ENCODE measurements around the gene VDR.
A peak's percentile ranks its signal among the peaks of the same experiment; 100 is the strongest.

VDR gene

DNA sequence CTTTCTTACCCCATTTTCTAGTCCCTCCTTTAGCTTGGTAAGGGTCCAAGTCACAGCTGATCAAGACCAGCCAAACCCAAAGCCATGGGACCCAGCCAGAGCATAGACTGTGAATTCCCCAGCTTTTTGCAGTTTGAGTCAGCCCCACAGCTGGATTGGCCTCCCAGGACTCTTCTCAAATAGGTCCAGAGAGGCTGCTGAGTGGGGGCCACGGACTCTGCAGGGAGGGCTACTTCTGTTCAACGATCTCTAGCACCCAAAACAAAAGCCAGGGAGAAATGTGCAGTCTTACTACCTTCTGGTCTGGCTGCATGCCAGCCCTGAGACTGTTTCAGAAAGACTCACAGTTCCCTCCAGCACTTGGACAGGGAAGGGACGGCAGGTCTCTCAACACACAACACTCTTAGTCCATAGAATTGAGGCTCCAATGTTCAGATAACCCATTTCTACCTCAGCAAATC lies 1.6 kb downstream of the VDR start:
- Histone ChIP-seq H3K79me2 (ENCODE audit: control insufficient read depth, insufficient read depth, low read length, unreplicated experiment) (peaks cover 22% of the 10 kb centered on the region), H3K27me3 (ENCODE audit: insufficient read depth, low read length) (peaks cover 26% of the 10 kb centered on the region), H3K27ac (ENCODE audit: low read depth, low read length) (peak overlapping the region; percentile 31), H3K4me3 (ENCODE audit: low read depth, low read length) (peak overlapping the region; percentile 85), H3K36me3 (ENCODE audit: insufficient read depth, low read length) (no peaks in the 10 kb centered on the region), H3K4me1 (ENCODE audit: control insufficient read depth, insufficient read depth, low read length, unreplicated experiment) (peaks cover 25% of the 10 kb centered on the region), H2AFZ (ENCODE audit: low read length, unreplicated experiment) (no peak overlapping the region)

DNA sequence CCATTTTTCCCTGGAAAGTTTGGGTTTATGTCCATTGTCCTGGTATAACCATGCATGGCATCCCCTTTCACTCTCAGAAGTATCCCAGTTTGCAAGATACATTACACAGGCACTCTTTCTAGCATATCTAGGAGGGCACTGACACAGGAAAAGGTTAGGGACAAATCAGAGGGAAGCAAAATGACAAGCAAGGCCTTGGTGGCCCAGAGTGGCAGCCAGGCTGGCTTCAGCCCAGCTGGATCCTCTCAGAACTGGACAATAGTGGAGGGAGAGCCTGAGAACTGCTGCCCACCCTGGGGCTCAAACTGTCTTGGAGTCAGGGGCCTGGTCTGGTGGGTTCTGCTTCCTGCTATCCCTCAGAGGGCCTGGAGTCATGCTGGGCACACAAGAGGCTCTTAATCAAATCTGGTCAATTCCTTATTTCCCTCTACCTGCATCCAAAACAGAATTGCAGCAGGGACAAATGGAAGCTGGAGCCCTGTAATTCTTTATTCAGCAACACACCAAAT lies 2.6 kb downstream of the VDR start:
- no peak overlapping the region for H3K4me3 ChIP-seq (ENCODE audit: low read depth, low read length)
- peaks cover 25% of the 10 kb centered on the region for H3K4me1 ChIP-seq (ENCODE audit: control insufficient read depth, insufficient read depth, low read length, unreplicated experiment)

DNA sequence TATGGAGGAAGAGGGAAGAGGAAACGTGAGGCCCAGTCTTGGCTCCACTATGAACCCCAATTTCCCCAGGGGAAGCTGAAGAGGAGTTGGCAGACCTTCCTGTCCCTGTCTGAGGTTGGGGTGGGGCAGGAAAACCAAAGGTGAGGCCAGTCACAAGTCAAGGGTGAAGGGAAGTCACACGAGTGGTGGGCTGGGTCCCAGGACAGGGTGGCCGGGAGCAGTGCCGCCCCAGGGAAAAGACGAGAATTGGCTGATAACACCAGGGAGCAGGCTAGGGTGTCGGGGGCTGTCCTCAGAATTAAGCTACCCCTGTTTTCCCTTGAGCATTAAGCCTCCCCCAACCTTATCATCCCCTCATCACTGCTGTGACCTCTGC lies 3.1 kb downstream of the VDR start:
- Histone ChIP-seq H3K27ac (ENCODE audit: low read depth, low read length) (no peak overlapping the region), H3K36me3 (ENCODE audit: insufficient read depth, low read length) (no peaks in the 10 kb centered on the region), H3K4me3 (ENCODE audit: low read depth, low read length) (no peak overlapping the region), H2AFZ (ENCODE audit: low read length, unreplicated experiment) (no peak overlapping the region), H3K79me2 (ENCODE audit: control insufficient read depth, insufficient read depth, low read length, unreplicated experiment) (peaks cover 22% of the 10 kb centered on the region), H3K27me3 (ENCODE audit: insufficient read depth, low read length) (peaks cover 17% of the 10 kb centered on the region), H3K4me1 (ENCODE audit: control insufficient read depth, insufficient read depth, low read length, unreplicated experiment) (peaks cover 25% of the 10 kb centered on the region)

More for the DNA sequence above, 2.6 kb downstream of the VDR start:
- H3K27ac ChIP-seq (ENCODE audit: low read depth, low read length), result no peak overlapping the region
- peaks cover 22% of the 10 kb centered on the region for H3K79me2 ChIP-seq (ENCODE audit: control insufficient read depth, insufficient read depth, low read length, unreplicated experiment)
- peaks cover 22% of the 10 kb centered on the region for H3K27me3 ChIP-seq (ENCODE audit: insufficient read depth, low read length)
- H3K36me3 ChIP-seq (ENCODE audit: insufficient read depth, low read length), result no peaks in the 10 kb centered on the region
- no peak overlapping the region for H2AFZ ChIP-seq (ENCODE audit: low read length, unreplicated experiment)

DNA sequence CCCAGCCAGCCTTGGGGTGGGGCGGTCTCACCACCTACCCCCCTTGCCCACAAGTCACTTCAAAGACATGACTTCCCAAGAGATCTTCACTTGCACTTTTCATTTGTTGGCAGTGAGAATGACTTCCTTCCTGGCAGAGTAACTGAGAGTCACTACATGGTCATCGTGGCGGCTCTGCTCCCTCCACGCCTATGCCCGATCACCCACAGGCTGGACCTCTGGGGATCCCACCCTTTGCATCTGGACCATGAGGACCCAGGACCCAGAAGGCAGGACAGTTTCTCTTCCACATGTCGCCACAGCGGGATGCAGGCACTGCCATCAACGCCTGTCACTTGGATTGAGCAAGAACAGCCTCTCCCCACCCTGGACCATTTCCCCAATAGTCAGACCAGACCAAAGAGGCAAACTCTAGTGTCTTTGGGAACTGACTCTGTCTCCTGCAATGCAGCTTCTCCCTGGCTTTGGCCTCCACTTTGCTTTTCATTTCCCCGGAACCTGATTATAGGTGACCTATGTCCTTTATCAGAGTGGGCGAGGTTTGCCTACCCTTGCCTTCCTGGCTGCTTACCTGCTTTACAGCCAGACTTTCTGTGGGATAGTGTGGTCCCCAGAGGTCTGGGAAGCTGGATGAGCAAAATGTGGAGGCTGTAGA lies 3.6 kb downstream of the VDR start:
- Histone ChIP-seq H3K27me3 (ENCODE audit: insufficient read depth, low read length) (peaks cover 12% of the 10 kb centered on the region), H3K4me3 (ENCODE audit: low read depth, low read length) (no peak overlapping the region), H3K27ac (ENCODE audit: low read depth, low read length) (no peak overlapping the region), H2AFZ (ENCODE audit: low read length, unreplicated experiment) (no peak overlapping the region), H3K79me2 (ENCODE audit: control insufficient read depth, insufficient read depth, low read length, unreplicated experiment) (peaks cover 22% of the 10 kb centered on the region), H3K4me1 (ENCODE audit: control insufficient read depth, insufficient read depth, low read length, unreplicated experiment) (peaks cover 25% of the 10 kb centered on the region), H3K36me3 (ENCODE audit: insufficient read depth, low read length) (no peaks in the 10 kb centered on the region)

DNA sequence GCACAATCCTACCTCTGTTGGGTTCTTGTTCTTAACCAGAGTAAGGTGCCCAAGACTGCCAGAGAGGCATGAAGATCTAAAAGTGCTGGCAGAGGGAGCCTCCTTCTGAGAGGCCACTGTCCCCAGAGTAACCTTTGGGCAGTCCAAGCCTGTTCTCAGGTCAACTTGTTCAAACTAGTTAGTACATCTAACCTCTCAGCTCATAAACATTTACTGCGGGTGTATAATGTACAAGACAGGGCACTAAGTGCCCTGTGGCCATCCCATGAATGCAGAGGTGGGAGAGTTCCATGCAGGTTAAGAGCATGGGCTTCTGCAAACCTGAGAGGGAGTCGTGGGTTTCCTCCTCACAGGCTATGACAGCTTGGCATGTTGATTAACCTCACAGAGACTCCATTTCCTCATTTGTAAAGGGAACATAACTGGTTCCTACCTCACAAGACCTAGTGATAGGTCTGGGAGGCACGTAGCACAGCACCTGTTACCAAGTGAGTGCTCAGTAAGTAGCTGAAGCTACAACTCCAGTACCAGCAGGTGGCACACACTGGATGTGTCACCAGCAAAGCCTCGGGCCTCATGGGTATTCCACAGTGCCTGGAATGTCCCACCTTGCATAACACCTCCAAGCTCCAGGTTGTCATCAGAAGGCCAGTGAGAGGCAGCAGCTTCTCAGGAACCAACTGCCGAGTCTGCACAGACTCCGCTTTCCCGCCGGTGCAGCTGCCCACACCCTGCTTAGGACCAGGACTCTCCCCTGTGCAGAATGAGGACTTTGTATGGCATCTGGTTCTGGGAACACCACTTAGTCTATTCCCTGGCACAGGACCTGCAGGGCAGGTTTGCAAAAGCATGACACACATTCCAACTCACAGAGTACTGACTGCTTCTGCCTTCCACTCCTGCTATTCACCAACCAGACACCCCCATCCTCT lies 4.4 kb downstream of the VDR start:
- H3K27me3 ChIP-seq (ENCODE audit: insufficient read depth, low read length), result peaks cover 4% of the 10 kb centered on the region; the same call in 1 of the 2 replicates
- no peak overlapping the region for H2AFZ ChIP-seq (ENCODE audit: low read length, unreplicated experiment)
- peaks cover 25% of the 10 kb centered on the region for H3K4me1 ChIP-seq (ENCODE audit: control insufficient read depth, insufficient read depth, low read length, unreplicated experiment)
- no peaks in the 10 kb centered on the region for H3K36me3 ChIP-seq (ENCODE audit: insufficient read depth, low read length)
- H3K79me2 ChIP-seq (ENCODE audit: control insufficient read depth, insufficient read depth, low read length, unreplicated experiment), result peaks cover 22% of the 10 kb centered on the region
- H3K27ac ChIP-seq (ENCODE audit: low read depth, low read length), result no peak overlapping the region
- no peak overlapping the region for H3K4me3 ChIP-seq (ENCODE audit: low read depth, low read length)

DNA sequence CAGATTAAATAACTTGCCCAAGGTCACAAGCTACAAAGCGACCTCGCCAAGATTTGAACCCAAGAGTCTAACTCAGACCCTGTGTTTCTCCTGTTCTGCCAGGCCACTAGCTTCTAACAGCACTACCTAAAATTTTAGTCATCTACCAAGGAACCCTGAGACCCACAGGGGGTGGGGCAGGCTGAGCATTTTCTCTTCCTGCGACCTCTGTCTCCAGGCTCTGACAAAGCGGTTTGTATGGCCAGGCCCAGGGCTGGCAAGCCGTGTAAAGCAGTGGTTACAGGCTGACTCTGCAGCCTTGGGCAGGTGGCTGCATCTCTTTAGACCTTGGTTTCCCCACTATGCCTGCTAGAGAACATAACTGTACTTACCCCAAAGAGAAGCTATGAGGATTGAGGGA lies 5.3 kb downstream of the VDR start:
- Histone ChIP-seq H3K4me3 (ENCODE audit: low read depth, low read length) (no peak overlapping the region), H3K79me2 (ENCODE audit: control insufficient read depth, insufficient read depth, low read length, unreplicated experiment) (peaks cover 22% of the 10 kb centered on the region), H2AFZ (ENCODE audit: low read length, unreplicated experiment) (no peak overlapping the region), H3K4me1 (ENCODE audit: control insufficient read depth, insufficient read depth, low read length, unreplicated experiment) (peaks cover 25% of the 10 kb centered on the region), H3K36me3 (ENCODE audit: insufficient read depth, low read length) (no peaks in the 10 kb centered on the region), H3K27ac (ENCODE audit: low read depth, low read length) (no peak overlapping the region), H3K27me3 (ENCODE audit: insufficient read depth, low read length) (no peaks in the 10 kb centered on the region)

DNA sequence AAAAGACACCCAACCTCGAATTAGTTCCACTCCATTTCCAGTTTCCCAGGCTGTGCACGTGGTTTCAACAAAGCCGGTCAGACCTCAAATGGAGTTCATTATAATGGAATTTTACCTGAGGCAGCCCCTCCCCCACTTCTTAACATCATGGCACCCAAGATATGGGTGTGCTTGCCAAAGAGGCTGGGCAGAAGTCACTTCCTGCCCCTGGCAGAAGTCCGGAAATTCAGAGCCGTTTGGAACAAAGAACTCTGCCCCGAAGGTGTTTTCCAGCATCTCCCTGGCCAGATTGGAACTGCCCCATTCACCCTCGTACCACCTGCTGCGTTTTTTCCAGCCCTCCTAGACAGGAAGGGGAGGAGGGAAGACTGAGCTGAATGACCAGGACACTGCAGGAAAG lies 8.2 kb downstream of the VDR start:
- Histone ChIP-seq H3K27me3 (ENCODE audit: insufficient read depth, low read length) (no peaks in the 10 kb centered on the region), H3K4me3 (ENCODE audit: low read depth, low read length) (no peak overlapping the region), H3K79me2 (ENCODE audit: control insufficient read depth, insufficient read depth, low read length, unreplicated experiment) (peaks cover 10% of the 10 kb centered on the region), H3K4me1 (ENCODE audit: control insufficient read depth, insufficient read depth, low read length, unreplicated experiment) (peaks cover 7% of the 10 kb centered on the region), H2AFZ (ENCODE audit: low read length, unreplicated experiment) (no peak overlapping the region), H3K27ac (ENCODE audit: low read depth, low read length) (no peak overlapping the region), H3K36me3 (ENCODE audit: insufficient read depth, low read length) (no peaks in the 10 kb centered on the region)

DNA sequence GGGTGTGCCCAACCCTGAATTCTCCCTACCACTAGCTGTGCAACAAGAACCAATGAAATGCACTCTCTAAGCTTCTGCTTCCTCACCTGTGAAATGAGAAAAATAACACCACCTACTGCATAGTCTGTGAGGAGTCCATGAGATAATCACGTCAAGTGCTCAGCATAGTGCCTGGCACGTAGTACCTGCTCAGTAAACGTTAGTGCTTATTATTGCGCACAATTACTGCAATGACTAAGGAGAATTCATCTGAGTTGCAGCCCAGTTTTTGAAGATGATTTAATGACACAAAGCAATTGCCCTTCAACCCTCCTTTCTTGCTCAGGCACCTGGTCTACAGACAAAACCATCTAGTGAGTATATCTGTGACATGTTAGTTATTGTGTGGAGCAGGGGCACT lies 8.8 kb downstream of the VDR start:
- Histone ChIP-seq H2AFZ (ENCODE audit: low read length, unreplicated experiment) (no peak overlapping the region), H3K36me3 (ENCODE audit: insufficient read depth, low read length) (no peaks in the 10 kb centered on the region), H3K79me2 (ENCODE audit: control insufficient read depth, insufficient read depth, low read length, unreplicated experiment) (peaks cover 4% of the 10 kb centered on the region), H3K4me3 (ENCODE audit: low read depth, low read length) (no peak overlapping the region), H3K4me1 (ENCODE audit: control insufficient read depth, insufficient read depth, low read length, unreplicated experiment) (peaks cover 4% of the 10 kb centered on the region), H3K27ac (ENCODE audit: low read depth, low read length) (no peak overlapping the region), H3K27me3 (ENCODE audit: insufficient read depth, low read length) (no peaks in the 10 kb centered on the region)

DNA sequence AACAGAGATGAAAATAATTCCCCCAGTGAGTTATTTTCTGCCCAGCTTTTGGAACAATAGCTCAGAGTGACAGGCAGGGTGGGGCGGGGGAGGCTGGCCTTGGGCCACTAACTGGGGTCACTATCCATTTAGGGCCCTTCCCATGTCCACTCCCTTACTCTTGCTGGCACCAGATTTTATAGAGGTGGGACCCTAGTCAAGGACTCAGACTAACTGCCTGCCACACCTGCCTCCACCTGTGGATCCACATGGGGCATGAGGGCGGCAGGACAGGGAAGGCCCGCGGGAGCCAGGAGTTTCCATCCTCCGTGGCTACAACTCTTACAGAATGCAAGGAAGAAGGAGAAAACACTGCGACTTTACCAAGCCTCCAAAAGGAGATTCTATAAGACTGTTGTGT lies 10.1 kb downstream of the VDR start:
- no peak overlapping the region for H3K27ac ChIP-seq (ENCODE audit: low read depth, low read length)
- H3K4me3 ChIP-seq (ENCODE audit: low read depth, low read length), result no peak overlapping the region
- no peaks in the 10 kb centered on the region for H3K79me2 ChIP-seq (ENCODE audit: control insufficient read depth, insufficient read depth, low read length, unreplicated experiment)
- no peaks in the 10 kb centered on the region for H3K36me3 ChIP-seq (ENCODE audit: insufficient read depth, low read length)
- H3K27me3 ChIP-seq (ENCODE audit: insufficient read depth, low read length), result no peaks in the 10 kb centered on the region
- H3K4me1 ChIP-seq (ENCODE audit: control insufficient read depth, insufficient read depth, low read length, unreplicated experiment), result peaks cover 4% of the 10 kb centered on the region
- no peak overlapping the region for H2AFZ ChIP-seq (ENCODE audit: low read length, unreplicated experiment)

DNA sequence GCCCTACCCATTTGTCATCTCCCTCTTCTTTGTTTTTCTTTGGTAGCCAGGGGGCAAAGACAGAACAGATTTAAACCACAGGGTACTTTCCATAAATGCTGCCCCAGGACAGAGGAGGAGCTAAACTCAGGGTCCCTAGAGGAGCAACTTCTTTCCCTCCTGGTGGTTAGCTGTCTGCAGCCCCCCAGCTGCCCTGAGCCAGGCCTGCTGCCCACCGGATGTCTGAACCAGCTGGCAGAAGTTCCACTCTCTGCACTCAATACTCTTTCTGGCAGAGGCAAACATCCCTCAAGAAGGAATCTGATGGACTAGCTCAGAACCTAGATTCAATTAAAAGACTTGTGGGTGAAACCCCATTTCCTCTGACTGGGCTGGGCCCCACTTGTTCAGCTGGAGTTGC lies 10.7 kb downstream of the VDR start:
- Histone ChIP-seq H3K36me3 (ENCODE audit: insufficient read depth, low read length) (no peaks in the 10 kb centered on the region), H2AFZ (ENCODE audit: low read length, unreplicated experiment) (no peak overlapping the region), H3K27ac (ENCODE audit: low read depth, low read length) (no peak overlapping the region), H3K27me3 (ENCODE audit: insufficient read depth, low read length) (no peaks in the 10 kb centered on the region), H3K4me1 (ENCODE audit: control insufficient read depth, insufficient read depth, low read length, unreplicated experiment) (peaks cover 4% of the 10 kb centered on the region), H3K4me3 (ENCODE audit: low read depth, low read length) (no peak overlapping the region), H3K79me2 (ENCODE audit: control insufficient read depth, insufficient read depth, low read length, unreplicated experiment) (no peaks in the 10 kb centered on the region)

All from ACC112 (cell line).